Cardiac fibroblast (primary cell): ENCODE measurements around the gene NUB1.

Experiments
- DNase-seq, 2 donors: peaks; one replicate each; pipeline versions ENCODE4 v3.0.0 to v3.0.0-alpha.2; 2010; ENCODE audit warnings: low read depth in 2 of 2
- H3K4me3 ChIP-seq, 2 donors: replicated peaks in 1 of 2; 1 replicate in 1 of 2; 2 replicates in 1 of 2; pipeline ENCODE4 v1.5.1; 2011; ENCODE audit warnings: low read depth in 2 of 2, low read length in 2 of 2, mild to moderate bottlenecking in 2 of 2, moderate library complexity in 1 of 2
- CTCF ChIP-seq: IDR thresholded peaks from one replicate; pipeline ENCODE4 v1.5.1; 2011; ENCODE audit warnings: low read depth, mild to moderate bottlenecking, low read length, inconsistent platforms

NUB1 gene

GRCh38 chr7:151341357-151342101, at the start of gene NUB1:
Gene NUB1 (plus strand): TSS chr7:151341812. CDS start chr7:151345350, 3,538 bp downstream.
- no peak for TF ChIP-seq CTCF

GRCh38 chr7:151292850-151293249, 48.8 kb upstream of the NUB1 start:
- no peak for TF ChIP-seq CTCF
- DNase-seq = no peak
- H3K4me3 ChIP-seq = no peak overlapping the region

More at GRCh38 chr7:151341357-151342101, at the start of gene NUB1:
- DNase-seq = peak; percentile 86 to 88
- peak within 1 kb of the TSS; percentile 58 to 82 for H3K4me3 ChIP-seq

- no peak overlapping the region for H3K4me3 ChIP-seq
- no peak for DNase-seq
- TF ChIP-seq CTCF = no peak
Measured at GRCh38 chr7:151296202-151296992, 45.2 kb upstream of the NUB1 start.

- DNase-seq = no peak
- TF ChIP-seq CTCF = no peak
- no peak overlapping the region for H3K4me3 ChIP-seq
Measured at GRCh38 chr7:151298765-151299164, 42.8 kb upstream of the NUB1 start.

- no peak overlapping the region for H3K4me3 ChIP-seq
- DNase-seq = no peak
- TF ChIP-seq CTCF = no peak
Measured at GRCh38 chr7:151299530-151299929, 42.1 kb upstream of the NUB1 start.

GRCh38 chr7:151299940-151300645, 41.5 kb upstream of the NUB1 start:
- no peak overlapping the region for H3K4me3 ChIP-seq
- TF ChIP-seq CTCF = no peak
- no peak for DNase-seq
